NCI-H2029 treated with DMSO at 0.1 percent for 48 hours (cell line): ENCODE measurements around the gene SH2D7.

Experiments
- DNase-seq: peaks from one replicate; lab custom pipeline; 2025; lab: John Stamatoyannopoulos, UW

SH2D7 gene

DNA sequence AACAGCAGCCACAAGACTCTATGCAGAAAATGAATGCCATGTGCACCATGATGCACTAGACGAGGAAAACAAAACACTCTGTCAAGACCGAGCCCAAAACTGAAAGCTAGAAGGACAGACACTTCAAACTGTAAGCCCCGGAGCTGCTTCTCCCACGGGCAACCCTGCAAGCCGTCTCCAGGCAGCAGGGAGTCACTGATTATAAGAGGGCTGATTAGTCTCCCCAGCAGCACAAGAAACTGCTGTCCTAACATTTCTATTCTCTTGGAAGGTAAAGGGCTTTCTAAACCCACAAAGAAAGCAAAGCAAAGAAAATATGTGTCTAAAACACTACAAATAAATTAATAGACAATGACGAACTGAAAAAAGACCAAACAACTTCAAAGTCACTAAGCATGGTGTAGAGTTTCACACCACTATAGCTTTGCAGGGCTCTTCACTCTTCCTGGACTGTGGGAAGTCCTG lies 30.4 kb upstream of the SH2D7 start:
- DNase-seq, result peak; percentile 10

DNA sequence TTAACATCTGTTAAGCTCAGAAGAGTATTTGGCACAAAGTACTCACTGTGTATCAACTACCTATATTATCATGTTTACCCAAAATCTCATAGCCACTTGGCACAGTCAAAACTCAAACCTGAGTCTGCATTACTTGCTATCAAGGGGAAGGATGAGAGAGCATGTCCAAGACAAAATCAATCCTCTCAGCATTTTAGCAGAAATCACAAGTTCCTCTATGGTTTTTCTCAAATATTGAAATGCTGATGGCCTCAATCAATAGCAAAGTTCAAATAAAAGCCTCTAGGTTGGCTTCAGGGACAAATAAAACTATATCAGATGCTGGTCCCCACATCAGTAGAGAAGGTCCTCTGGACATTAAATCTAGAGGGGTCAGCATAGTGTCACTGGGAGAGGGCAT lies 29.1 kb upstream of the SH2D7 start:
- peak; percentile 34 for DNase-seq

DNA sequence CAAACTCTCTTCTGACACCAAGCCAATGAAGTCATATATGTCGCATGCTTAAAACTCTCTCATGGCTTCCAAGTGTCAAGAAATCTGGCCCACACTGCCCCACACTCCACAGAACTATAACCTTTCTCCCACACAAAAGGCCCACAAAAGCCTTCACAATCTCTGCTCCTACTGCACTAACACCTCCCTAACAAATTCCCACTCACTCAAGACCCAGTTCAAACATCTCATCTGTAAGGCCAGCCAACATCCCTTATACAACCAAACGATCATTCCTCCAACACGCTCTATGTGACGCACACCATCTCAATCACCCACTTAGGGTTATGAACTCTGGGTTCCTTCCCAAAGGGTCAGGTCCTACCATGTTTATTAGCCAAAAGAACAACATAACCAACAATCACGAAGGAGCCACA lies 28.4 kb upstream of the SH2D7 start:
- no peak for DNase-seq

DNA sequence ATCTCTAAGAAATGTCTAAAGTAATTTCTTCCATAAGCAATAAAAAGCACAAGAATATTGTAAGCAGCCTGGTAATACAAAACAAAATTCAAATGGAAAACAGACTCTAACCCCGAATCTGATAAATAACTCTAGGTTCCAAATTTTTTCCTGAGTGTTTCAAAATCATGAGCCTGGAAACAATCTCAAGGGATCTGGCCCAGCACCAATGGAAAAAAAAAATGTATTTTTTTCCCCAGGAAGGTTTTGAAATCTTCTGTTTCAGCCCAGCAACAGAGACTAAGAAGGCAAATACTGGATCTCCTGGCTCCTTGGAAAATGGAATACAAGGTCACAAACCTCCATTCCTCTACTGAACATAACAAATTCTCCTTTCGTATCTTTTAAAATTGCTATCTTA lies 27.8 kb upstream of the SH2D7 start:
- DNase-seq, result no peak

DNA sequence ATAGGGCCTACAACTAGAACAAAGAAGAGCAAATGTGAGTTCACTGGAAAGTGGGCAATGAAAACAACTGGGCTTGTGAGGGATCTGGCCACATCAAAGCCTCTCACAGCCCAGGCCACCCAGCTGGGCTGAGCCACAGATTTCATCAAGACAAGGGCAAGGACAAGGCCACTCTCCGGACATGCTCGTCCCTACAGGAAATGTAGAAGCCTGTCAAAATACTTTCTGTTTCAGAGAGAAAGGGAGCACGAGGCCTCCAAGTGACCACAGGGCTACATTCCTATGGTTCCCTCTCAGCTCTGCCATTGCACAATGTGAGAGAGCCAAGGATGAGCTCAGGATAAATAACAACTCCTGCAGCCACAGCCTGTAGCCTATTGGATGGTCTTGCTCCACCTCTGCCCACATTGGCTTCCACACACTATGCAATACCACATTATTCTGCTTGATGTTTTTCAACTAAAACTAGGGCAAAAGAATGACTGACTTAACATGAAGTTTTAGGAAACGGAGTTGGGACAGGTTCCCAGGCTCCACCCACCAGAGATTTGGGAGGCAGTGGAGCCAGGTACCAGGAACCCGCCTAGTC lies 27.0 kb upstream of the SH2D7 start:
- no peak for DNase-seq

DNA sequence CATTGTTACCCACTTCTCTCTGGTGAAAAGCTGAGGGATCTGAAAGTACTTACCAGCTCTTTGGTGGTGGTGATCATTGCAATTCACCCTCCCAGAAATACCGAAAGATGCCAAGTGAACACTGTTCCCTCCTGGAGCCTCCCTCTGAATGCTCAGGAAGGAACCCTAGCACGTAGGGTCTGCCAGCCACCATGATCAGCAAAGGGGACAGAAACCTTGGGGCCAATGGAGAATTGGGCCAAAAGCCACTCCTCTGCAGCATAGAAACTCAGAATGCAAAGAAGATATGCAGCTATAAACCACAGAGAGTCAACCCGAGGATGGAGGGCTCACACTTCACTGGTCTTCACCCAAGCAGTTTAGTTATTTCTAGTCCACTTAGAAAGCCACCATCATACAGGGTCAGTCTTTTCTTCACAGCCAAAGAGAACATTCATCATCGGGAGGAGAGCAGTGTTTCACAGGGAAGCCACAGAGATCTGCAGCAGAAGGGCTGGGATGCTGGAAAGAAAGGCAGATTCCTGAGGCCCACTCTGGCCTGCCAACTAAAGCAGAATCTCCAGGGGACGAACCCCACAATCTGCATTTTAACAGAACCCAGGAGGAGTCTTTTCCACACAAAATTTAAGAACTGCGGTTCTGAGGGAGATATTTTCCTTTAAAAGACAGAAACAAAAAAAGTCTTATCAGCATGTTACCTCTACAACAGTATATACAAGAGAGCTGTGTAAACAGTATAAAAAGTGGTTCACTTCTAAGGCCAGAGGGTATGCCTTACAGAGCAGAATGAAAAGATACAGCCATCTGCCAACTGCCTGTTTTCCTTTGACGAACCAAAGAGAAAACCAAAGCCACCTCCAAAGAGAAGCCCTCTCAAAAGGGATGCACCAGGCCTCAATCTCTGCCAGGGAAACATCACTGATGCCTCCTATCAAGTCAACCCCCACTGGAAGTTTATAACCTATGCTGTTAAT lies 26.1 kb upstream of the SH2D7 start:
- no peak for DNase-seq

DNA sequence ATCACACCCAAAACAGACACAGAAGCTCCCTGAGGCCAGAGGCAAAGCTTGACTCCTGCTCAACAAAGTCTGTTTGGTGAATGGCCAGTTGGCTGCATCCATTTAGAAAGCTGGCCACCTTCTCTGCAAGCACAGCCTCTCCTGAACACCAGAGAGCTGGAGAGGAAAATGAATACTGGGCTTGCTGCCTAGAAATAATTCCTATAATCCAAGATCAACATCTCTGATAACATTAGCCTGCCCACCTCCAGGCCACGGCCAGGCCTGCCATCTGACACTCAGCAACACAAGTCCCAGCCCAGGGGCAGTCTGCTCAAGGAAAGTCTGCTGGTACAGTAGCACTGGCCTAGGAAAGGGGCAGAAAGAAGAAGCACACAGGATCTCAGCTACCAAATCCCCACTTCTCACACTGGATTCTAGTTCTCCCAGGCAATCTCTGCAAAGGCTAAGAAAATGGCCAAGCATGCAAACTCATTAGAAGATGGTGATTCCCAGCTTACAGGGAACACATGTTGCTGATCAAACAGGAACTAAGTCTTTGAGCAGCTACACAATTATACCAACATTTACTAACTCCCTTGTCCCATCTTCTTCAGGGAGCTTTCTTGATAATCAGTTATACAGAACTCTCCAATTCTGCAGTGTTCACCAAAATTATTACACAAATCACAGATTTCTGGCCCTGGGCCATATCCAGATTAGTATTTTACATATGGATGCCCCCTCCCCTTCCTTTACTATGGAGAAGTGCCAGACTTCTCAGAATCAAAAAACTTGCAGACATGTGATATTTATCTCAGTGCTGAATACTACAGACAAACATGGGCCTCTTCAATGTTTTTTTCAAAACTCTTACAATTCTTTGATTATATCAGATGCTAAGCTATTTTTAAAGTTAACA lies 24.8 kb upstream of the SH2D7 start:
- no peak for DNase-seq

- DNase-seq, result no peak
Observed at GRCh38 chr15:78069052-78069414, 23.3 kb upstream of the SH2D7 start.

- no peak for DNase-seq
Observed at GRCh38 chr15:78069462-78070029, 22.8 kb upstream of the SH2D7 start.

DNA sequence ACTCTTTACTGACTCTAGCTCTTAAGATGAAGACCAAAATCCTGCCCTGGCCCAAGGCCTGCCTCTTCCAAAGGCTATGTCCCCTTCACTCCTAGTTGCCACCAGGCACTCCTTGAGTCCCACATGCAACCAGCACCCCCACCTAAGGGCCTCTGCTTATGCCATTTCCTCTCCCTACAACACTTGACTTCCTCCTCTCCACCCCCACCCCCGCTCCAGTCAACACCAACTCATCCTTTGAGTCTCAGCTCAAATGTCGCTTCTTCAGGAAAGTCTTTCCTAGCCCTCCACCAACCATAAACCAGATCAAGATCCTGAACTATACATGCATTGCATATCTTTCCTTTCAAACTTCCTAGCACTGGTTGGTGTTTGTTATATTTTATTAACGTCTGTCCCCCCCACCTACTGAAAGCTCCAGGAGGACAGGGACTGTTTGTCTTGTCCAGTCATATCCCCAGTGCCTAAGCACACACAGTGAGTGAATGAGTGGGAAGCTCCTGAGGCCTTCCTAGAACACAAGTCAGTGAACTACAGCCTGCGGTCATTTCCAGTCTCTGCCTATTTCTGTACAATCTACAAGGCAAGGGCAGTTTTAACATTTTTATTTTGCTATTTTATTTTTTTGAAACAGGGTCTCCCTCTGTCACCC lies 22.2 kb upstream of the SH2D7 start:
- no peak for DNase-seq

- DNase-seq, result no peak
Observed at GRCh38 chr15:78071383-78071782, 21.0 kb upstream of the SH2D7 start.

GRCh38 chr15:78072080-78072892 lies 20.1 kb upstream of the SH2D7 start:
- DNase-seq, result no peak

DNA sequence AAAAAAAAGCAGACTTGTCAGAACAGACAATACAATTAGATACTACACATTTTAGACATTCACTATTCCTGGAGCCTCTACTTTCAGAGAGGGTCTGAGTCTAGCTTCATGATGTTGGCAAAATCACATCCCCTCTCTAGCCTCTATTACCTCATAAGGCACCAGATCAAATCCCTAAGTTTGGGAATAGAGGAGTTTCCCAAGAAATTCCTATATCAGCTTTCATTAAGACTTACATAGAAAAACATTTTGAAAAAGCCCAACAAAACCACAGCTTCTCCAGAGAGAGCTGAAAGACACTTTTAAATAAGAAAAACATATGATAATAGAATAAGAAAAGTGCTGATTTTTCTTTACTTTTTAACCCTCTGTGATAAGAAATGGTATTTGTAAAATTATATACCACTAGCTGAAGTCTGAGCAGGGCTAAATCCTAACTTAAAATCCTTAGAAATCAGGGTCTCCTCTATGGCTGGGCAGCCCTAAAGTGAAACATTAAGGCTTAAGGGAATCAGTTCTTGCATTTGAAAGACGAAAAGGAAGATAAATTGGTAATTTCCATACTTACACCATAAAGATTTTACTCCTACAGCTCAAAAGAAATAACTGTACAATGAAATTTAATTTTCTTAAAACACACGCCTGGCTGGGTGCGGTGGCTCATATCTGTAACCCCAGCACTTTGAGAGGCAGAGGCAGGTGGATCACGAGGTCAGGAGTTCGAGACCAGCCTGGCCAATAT lies 19.1 kb upstream of the SH2D7 start:
- no peak for DNase-seq

GRCh38 chr15:78075490-78076230 lies 16.7 kb upstream of the SH2D7 start:
- no peak for DNase-seq

DNA sequence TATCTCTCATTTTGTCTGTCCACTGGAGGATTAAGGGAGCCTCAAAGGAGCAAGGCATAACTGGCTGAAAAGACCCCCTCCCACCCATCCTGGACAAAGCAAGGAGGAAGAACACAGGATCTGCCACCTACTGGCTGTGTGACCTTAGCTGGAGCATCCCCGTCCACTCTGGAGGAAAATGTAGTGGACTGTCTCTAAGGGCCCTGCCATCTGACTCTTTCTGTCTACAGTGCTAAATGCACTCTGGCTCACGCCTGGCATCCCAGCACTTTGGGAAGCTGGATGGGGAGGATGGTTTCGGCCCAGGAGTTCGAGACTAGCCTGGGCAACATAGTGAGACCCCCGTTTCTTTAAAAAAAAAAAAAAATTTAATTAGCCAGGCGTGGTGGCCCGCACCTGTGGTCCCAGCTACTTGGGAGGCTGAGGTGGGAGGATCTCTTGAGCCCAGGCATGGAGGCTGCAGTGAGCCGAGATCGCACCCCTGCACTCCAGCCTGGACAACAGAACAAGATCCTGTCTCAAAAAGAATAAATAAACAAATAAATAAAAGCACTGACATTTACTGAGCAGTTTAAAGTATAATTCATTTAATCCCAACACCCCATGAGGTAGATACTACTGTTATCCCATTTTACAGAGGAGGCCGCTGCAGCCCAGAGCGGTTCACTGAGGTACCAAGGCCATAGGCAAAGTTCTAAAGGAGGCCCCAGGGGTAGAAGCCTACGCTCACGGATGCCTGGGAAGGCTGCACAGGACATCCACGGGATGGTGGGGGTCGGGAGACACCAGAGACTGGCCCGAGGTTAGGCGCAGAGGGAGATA lies 15.9 kb upstream of the SH2D7 start:
- DNase-seq, result no peak

GRCh38 chr15:78077053-78077870 lies 15.1 kb upstream of the SH2D7 start, which contains the start of gene TBC1D2B:
TSS of gene TBC1D2B (minus strand) at chr15:78077711. CDS start at chr15:78077652, 59 bp downstream.
- no peak for DNase-seq

- peak; percentile 14 for DNase-seq
Observed at GRCh38 chr15:78077871-78078210, 14.5 kb upstream of the SH2D7 start.
